Eye (tissue), 1 donor: ENCODE results near the gene IRS2.

Experiments used
- DNase-seq: peaks from one replicate; pipeline ENCODE4 v3.0.0-alpha.2; 2015

IRS2 gene

DNA sequence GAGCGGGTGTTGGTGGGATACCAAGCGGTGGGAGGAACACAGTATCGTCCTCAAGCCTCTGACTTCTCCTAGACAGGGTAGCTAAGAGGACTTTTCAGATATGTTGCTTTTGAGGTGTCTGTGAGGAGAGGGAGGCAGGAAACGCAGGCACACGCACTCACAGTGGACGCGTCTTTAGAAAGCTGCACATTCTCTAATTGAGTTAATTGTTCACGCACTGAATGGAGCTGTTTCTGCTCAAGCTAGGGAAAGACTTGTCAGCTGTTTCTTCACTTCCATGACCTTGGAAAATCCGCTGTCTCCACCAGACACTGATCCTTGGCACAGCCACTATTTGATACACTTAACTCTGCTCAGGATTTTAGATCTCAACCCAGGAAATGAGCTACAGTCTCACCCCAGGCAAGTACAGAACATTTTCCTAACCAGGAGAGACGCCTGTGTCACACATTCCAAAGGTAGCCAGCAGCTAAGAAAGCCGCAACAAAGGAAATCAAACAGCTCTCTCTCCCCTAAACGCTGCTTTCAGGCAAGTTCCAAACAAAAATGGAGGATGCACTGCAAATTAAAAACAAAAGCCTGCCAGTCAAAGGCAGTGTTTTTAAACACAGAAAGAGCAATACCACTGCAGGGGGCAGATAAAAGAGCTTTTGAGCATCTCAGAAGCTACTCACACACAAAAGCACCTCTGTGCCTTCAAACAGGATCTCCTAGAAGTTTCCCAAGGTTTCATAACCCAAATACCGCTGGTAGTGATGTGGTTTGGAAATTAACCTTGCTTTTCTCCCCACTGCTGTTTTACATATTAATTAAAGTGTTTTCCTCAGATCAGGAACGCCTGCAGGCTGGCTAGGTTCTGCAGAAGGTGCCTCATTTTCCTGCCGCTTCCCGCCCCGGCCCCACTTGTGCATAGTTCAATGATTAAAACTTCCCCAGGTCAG lies 57.3 kb downstream of the IRS2 start:
- peak; percentile 73 for DNase-seq

- no peak for DNase-seq
These were observed 58.3 kb downstream of the IRS2 start for GRCh38 chr13:109728061-109728460.

DNA sequence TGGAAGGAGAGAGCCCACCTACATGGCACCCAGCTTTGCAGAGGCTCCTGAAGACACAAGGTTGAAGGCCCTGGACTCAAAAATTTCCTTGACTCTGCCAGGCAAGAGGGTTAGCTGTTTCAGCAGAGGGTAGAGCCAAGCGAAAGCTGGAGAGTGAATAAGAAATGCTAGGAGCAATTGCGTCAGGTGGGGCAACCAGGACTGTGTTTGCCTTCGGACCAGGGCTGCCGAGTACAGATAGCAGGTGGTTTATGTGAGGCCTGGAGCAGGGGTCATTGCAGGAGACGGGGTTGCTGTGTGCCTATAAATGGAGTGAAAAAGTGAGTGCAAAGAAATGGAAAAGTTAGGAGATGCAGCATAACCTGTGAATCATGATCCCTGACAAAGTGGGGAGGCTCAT lies 59.1 kb downstream of the IRS2 start:
- DNase-seq, result no peak

GRCh38 chr13:109725995-109726637 lies 60.3 kb downstream of the IRS2 start:
- no peak for DNase-seq

- no peak for DNase-seq
These were observed 61.1 kb downstream of the IRS2 start for GRCh38 chr13:109725297-109725696.

DNA sequence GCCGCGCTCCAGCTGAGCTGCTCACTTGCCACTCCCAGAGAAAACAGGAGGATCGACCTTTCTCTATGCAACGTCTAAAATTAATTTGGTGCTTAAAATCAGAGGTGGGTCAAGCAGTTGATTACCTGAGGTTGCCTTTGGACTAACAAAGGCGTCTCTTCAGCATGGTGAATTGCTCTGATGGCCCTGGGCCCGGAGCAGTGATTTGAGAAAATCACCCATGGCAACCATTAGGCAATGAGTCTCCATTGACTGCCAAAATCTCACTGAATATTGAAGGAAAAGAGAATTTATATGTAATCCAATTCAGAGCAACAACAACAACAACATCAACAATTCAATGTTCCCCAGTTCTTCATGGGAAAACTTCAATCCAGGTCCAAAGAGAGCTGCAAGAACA lies 61.8 kb downstream of the IRS2 start:
- no peak for DNase-seq

GRCh38 chr13:109723046-109723445 lies 63.3 kb downstream of the IRS2 start:
- DNase-seq, result no peak

GRCh38 chr13:109722068-109722467 lies 64.3 kb downstream of the IRS2 start:
- no peak for DNase-seq

DNA sequence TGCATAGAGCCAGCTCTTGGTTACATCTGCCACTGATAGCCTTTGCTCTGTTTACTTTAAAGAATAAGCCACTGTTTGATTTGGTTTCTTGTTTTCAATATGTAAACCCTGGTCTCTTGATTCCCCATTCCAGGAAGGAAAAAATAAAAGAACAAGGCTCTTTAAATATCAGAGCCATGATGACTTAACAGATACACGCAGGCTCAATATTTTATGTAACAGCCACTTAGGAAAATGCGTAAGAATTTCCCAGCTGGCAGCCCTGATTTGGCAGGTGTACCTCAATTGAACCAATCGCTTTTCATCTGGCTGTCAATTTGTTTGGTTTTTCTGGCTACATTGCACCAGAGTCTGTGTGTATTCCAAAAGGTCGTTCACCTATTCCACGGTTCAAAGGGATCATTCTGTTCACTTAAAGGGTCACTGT lies 65.6 kb downstream of the IRS2 start:
- DNase-seq, result no peak

- no peak for DNase-seq
These were observed 66.3 kb downstream of the IRS2 start for GRCh38 chr13:109719962-109720646.

GRCh38 chr13:109718726-109719125 lies 67.7 kb downstream of the IRS2 start:
- DNase-seq, result no peak

- no peak for DNase-seq
These were observed 68.7 kb downstream of the IRS2 start for GRCh38 chr13:109717686-109718085.

- DNase-seq, result no peak
These were observed 70.5 kb downstream of the IRS2 start for GRCh38 chr13:109715902-109716301.

- no peak for DNase-seq
These were observed 72.7 kb downstream of the IRS2 start for GRCh38 chr13:109713681-109714080.

- DNase-seq, result no peak
These were observed 74.2 kb downstream of the IRS2 start for GRCh38 chr13:109712124-109712722.

DNA sequence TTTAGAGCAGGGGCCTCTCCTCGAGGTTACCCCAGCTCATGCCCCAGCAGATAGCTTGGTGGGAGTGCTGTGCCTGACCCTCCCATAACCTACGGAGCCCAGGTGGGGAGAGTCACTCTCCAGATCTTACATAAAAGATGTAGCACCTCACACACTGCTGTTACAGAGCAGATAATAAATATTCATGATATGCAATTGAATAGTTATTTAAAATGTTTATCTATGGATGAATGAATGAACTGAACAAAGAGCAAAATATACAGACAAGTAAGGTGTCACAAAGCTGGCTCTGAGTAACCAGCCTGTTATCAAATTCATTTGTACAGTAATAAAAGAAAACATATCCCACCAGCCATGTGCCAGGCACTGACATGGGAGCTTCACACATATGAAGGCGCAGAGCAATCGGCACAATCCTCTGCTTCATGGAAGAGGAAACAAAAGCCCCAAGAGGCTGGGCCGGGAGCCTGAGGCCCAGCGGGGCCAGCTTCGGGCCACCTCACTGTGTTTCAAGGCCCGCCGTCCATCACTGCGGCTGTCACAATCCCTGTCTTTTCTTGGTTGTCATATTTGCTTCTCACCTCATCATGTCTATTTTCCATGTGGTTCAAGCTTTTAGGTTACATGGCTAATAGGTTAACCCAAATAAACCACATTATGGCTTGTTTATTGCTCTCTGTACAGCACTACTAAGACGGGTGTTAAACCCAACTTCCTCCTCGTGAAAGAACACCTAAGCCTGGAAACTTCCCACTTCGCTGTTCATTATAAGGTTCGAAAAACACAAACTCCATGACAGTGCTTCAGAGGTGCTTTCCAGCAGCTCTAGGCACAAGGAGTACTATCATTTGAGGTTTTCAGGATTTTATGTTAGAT lies 78.4 kb downstream of the IRS2 start:
- no peak for DNase-seq

- DNase-seq, result peak; percentile 47
These were observed 79.2 kb downstream of the IRS2 start for GRCh38 chr13:109707044-109707741.

DNA sequence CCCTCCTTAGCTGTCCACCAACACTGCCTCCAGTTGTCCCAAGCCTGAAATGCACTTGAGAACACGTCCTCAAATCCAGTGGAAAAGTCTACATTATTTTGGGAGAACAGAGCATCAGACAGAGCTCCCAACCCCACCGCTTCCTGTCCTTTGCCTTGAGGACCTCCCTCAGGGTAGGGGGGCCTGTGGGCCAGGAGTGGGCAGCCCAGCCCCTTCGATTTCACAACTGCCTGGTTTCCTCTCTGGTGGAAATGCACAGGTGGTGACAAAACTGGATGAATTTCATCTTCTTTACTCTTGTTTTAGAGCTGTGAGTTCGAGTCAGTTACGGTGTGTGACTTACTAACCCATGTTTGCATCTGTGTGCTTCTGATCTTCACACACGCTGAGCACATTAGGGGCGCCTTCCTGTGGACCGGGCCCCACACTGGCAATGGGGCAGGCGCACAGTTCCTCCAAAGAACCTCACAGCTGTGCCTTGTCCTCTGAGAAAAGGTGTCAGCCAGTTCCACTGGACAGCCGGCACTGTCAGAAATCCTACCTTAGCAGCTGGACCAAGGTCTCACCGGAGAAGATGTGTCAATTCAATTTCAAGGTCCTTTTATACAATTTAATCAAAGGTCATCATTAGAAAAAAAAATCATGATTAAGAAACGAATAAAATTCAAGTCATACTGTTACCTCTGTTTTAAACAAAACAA lies 80.2 kb downstream of the IRS2 start:
- no peak for DNase-seq

GRCh38 chr13:109704771-109705635 lies 81.4 kb downstream of the IRS2 start:
- no peak for DNase-seq

DNA sequence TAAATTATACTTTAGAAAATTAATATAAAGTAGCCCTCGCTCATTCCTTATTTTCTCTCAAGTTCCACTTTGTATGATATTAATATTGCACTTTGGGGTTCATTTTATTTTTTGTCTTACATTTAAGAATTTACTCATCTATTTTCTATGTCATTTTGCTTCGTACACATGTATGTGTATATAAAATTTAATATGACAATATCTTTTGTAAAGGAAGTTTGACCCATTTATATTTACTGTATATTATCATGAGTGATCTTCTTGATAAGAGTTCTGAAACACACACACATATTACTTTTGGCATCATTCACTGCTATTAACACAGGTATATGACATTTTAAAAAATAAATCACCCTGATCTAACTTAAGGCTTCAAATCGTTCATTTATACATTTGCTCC lies 83.1 kb downstream of the IRS2 start:
- DNase-seq, result no peak
